OCI-LY1 (cell line): ENCODE data around the gene OR51D1.

Experiments used
- CTCF ChIP-seq: fragments of 200-600 bp; sonication (generic), shearing (Covaris generic); IDR thresholded peaks from 2 replicates; pipeline ENCODE4 v1.5.1; 2017; ENCODE audit warnings: mild to moderate bottlenecking, antibody characterized with exemption, low read length, moderate library complexity, mixed read lengths
- EZH2 ChIP-seq: fragments of 200-600 bp; sonication (generic), shearing (Covaris generic); IDR thresholded peaks from 2 replicates; pipeline ENCODE4 v1.8.0; 2017; ENCODE audit warnings: borderline replicate concordance, mixed run types, mild to moderate bottlenecking, antibody characterized with exemption, low read length, moderate library complexity, mixed read lengths

GRCh38 chr11:4677948-4678347, 40.7 kb downstream of the OR51D1 start:
- TF ChIP-seq CTCF (no peak), EZH2 (no peak)
